K562 (cell line): ENCODE data around the gene RCC2. TPM values are rescaled to one million over a fixed set of nuclear protein-coding genes. Genes with fewer than 3 reads are reported as not detected.

Experiments used
- ATAC-seq: fragments of 200-7000 bp; cut with Tn5 transposase; 3 replicates; pipeline ENCODE4 v1.9.1; 2020; ENCODE audit warnings: moderate library complexity
- BruUV-seq: library from RNA; stranded (reverse); fragments of 400-500 nt; replicated peaks from 2 replicates; lab custom pipeline; 2021; lab: Mats Ljungman, UMichigan
- CTCF ChIA-PET: fragments of 300-600 bp; formaldehyde crosslinking; extraction: SDS; loops from one replicate; lab custom pipeline; 2021; ENCODE audit warnings: low intra/inter-chr PET ratio; lab: Yijun Ruan, JAX
- POLR2A ChIA-PET: fragments of 300-600, 350-650 bp; sonication (Branson Sonifier 250); formaldehyde crosslinking; extraction: SDS; loops from one replicate; lab custom pipeline; 2021; ENCODE audit warnings: antibody characterized with exemption, inconsistent platforms; lab: Yijun Ruan, JAX
- DNase-seq, 4 experiments: peaks; one replicate each; pipeline versions ENCODE4 v3.0.0 to v3.0.0-alpha.2; 2011 to 2018; ENCODE audit warnings: low spot score in 3 of 4, mixed read lengths in 3 of 4; ENCODE audit errors: extremely low read depth in 1 of 4
- FAIRE-seq: peaks from 2 replicates; lab custom pipeline; 2011; peaks lifted over from hg19 to GRCh38; lab: Jason Lieb, UNC
- H2AFZ ChIP-seq: 2 replicates; pipeline ENCODE4 v1.6.0; 2011; ENCODE audit warnings: low read depth, low read length, control low read depth, inconsistent platforms
- H3K27ac ChIP-seq: fragments of 200-600 bp; 3 replicates; pipeline ENCODE4 v1.8.0; 2011; ENCODE audit warnings: low read depth, mild to moderate bottlenecking, control low read depth, inconsistent platforms, low read length, moderate library complexity, mixed read lengths; ENCODE audit errors: extremely low read depth
- H3K27me3 ChIP-seq, 2 experiments: fragments of 300-600 bp in 1 of 2; 2 replicates in 1 of 2; 3 replicates in 1 of 2; pipeline versions ENCODE4 v1.6.0 to v1.8.0; 2011; ENCODE audit warnings: inconsistent platforms in 2 of 2, low read length in 2 of 2, mild to moderate bottlenecking in 1 of 2, mixed read lengths in 1 of 2, moderate library complexity in 1 of 2; ENCODE audit not compliant: control insufficient read depth in 2 of 2, insufficient read depth in 2 of 2
- H3K36me3 ChIP-seq: fragments of 300-600 bp; 3 replicates; pipeline ENCODE4 v1.8.0; 2011; ENCODE audit warnings: mild to moderate bottlenecking, low read length, inconsistent platforms; ENCODE audit not compliant: control insufficient read depth, insufficient read depth
- H3K4me1 ChIP-seq, 2 experiments: fragments of 200-600 bp in 1 of 2; replicated peaks in 1 of 2; 2 replicates in 1 of 2; 3 replicates in 1 of 2; pipeline versions ENCODE4 v1.5.1 to v1.8.0; 2011; ENCODE audit warnings: inconsistent platforms in 2 of 2, low read length in 2 of 2, mild to moderate bottlenecking in 1 of 2, mixed read lengths in 1 of 2, moderate library complexity in 1 of 2; ENCODE audit not compliant: control insufficient read depth in 2 of 2, insufficient read depth in 2 of 2
- H3K4me2 ChIP-seq: 2 replicates; pipeline ENCODE4 v1.6.1; 2011; ENCODE audit warnings: low read length, control low read depth, inconsistent platforms, mixed read lengths; ENCODE audit not compliant: insufficient read depth
- H3K4me3 ChIP-seq: fragments of 200-600 bp; sonication (generic), shearing (Covaris generic); 2 replicates; pipeline ENCODE4 v1.5.1; 2016; ENCODE audit warnings: control low read depth, inconsistent platforms
- H3K79me2 ChIP-seq: fragments of 200-600 bp; 3 replicates; pipeline ENCODE4 v1.8.0; 2011; ENCODE audit warnings: low read length, inconsistent platforms; ENCODE audit not compliant: control insufficient read depth, insufficient read depth
- H3K9ac ChIP-seq, 2 experiments: 2 replicates each; pipeline versions ENCODE4 v1.6.0 to v1.6.1; 2011; ENCODE audit warnings: low read depth in 2 of 2, low read length in 2 of 2, control low read depth in 1 of 2, inconsistent platforms in 1 of 2, mild to moderate bottlenecking in 1 of 2, mixed read lengths in 1 of 2; ENCODE audit not compliant: insufficient read depth in 1 of 2
- H3K9me1 ChIP-seq: one replicate; pipeline ENCODE4 v1.6.0; 2011; ENCODE audit warnings: inconsistent platforms, mild to moderate bottlenecking, low read length, moderate library complexity; ENCODE audit not compliant: control insufficient read depth, insufficient read depth
- H3K9me3 ChIP-seq: replicated peaks from 2 replicates; pipeline ENCODE4 v1.5.1; 2011; ENCODE audit warnings: low read depth, low read length, inconsistent platforms; ENCODE audit not compliant: control insufficient read depth, insufficient read depth
- H4K20me1 ChIP-seq: replicated peaks from 2 replicates; pipeline ENCODE4 v1.6.1; 2011; ENCODE audit warnings: low read length, inconsistent platforms, mixed read lengths; ENCODE audit not compliant: control insufficient read depth, insufficient read depth
- C11orf30 ChIP-seq: fragments of 450-650 bp; IDR thresholded peaks from 2 replicates; pipeline ENCODE4 v1.6.1; 2016; ENCODE audit warnings: low read depth, mild to moderate bottlenecking
- MAFF ChIP-seq: IDR thresholded peaks from 2 replicates; pipeline ENCODE4 v1.6.1; 2012; ENCODE audit warnings: low read length, improper control_type of control experiment
- MAFG ChIP-seq: fragments of 450-650 bp; conservative IDR thresholded peaks from 2 replicates; pipeline ENCODE4 v1.6.1; 2016; ENCODE audit warnings: missing genetic modification characterization, missing compliant biosample characterization
- MAFK ChIP-seq: IDR thresholded peaks from 2 replicates; pipeline ENCODE4 v1.6.1; 2011; ENCODE audit warnings: low read length, improper control_type of control experiment
- MXD1 ChIP-seq: fragments of 250-450 bp; sonication (Bioruptor Pico); IDR thresholded peaks from 2 replicates; pipeline ENCODE4 v1.8.0; 2021; ENCODE audit warnings: borderline replicate concordance, mild to moderate bottlenecking, moderate library complexity; ENCODE audit not compliant: poor library complexity, severe bottlenecking
- PBX2 ChIP-seq, 2 experiments: IDR thresholded peaks in 1 of 2; conservative IDR thresholded peaks in 1 of 2; 2 replicates each; pipeline ENCODE4 v1.6.1; 2016; ENCODE audit warnings: low read depth in 2 of 2, mild to moderate bottlenecking in 1 of 2, missing compliant biosample characterization in 1 of 2, missing genetic modification characterization in 1 of 2, moderate library complexity in 1 of 2
- SPI1 ChIP-seq: IDR thresholded peaks from 2 replicates; pipeline ENCODE4 v1.6.1; 2011; ENCODE audit warnings: low read depth, low read length, control low read depth, borderline replicate concordance
- ZC3H8 ChIP-seq: fragments of 450-650 bp; IDR thresholded peaks from 2 replicates; pipeline ENCODE4 v1.6.1; 2017
- ZNF316 ChIP-seq: fragments of 450-650 bp; IDR thresholded peaks from 2 replicates; pipeline ENCODE4 v1.6.1; 2016
- WGBS: fragments of 100-300 bp; shearing (Covaris generic); methylation state at CpG from one replicate; pipeline ENCODE4 v1.1.6; 2016; ENCODE audit warnings: low coverage, mixed read lengths; ENCODE audit not compliant: insufficient coverage; ENCODE audit errors: missing lambda C conversion rate; 5-methylcytosine and 5-hydroxymethylcytosine counted together
- in situ Hi-C: fragments of 300-500 bp; cut with MboI; formaldehyde crosslinking; loops from 4 replicates; pipeline ENCODE4 v1.15.0; 2018; ENCODE audit warnings: inconsistent platforms, mixed read lengths
- intact Hi-C: fragments of 100-400 bp; cut with micrococcal nuclease; formaldehyde crosslinking; loops from 2 replicates; pipeline ENCODE4 v1.14.2; 2022
- polyA plus RNA-seq, 8 experiments: library from polyadenylated mRNA; depleted of rRNA in 4 of 8; stranded (reverse) in 5 of 8; unstranded in 3 of 8; fragments of >200 nt; fragmentation: Nextera tagmentation in 2 of 8; fragmentation: Illumina TruSeq in 1 of 8; extraction: Ambion mirVana in 2 of 8; extraction: Trizol in 1 of 8; gene quantifications; 2 replicates each; pipeline versions ENCODE4 v1.2.1 to v1.2.3, GENCODE V29; 2011 to 2014; ENCODE audit warnings: inconsistent platforms in 1 of 8, missing spikeins in 1 of 8
- total RNA-seq, 7 experiments: library from RNA; depleted of rRNA in 6 of 7; stranded (reverse); fragments of >200 nt in 6 of 7; fragmentation: Illumina TruSeq in 2 of 7; extraction: Trizol in 2 of 7; gene quantifications; 2 replicates each; pipeline versions ENCODE4 v1.2.1 to v1.2.3, GENCODE V29; 2011 to 2021; ENCODE audit warnings: low replicate concordance in 1 of 7

Gene RCC2
- total and polyA plus RNA-seq, 9 of the 15 experiments (the other 6 are each of a cell fraction or from before 2014, with no cell fraction given): 31.8 to 292 (median 116) TPM

GRCh38 chr1:17397910-17398695 is 41.4 kb downstream of the RCC2 start:
- ATAC-seq (no peak), FAIRE-seq (no peak), DNase-seq (no peak)
- intact Hi-C loops: no loop called here
- in situ Hi-C loops: no loop called here
- ChIA-PET POLR2A (interaction anchor here (0.6 to 2.6 kb wide), 5 partner anchors 8 to 208 kb away, joined by 3 to 18 read pairs (median 3); no protein-coding TSS in a partner anchor), CTCF (interaction anchor here (0.6 kb wide), 1 partner anchor 42 kb away, joined by 3 read pairs; no protein-coding TSS in a partner anchor)
- BruUV-seq: no TSS peak
- no peak overlapping the region for H3K27ac ChIP-seq
- peak overlapping the region; percentile 57; the same call in 1 of the 2 replicates for H2AFZ ChIP-seq
- no peak overlapping the region for H3K4me2 ChIP-seq
- H4K20me1 ChIP-seq: peaks cover 3% of the 10 kb centered on the region; the same call in 1 of the 2 replicates
- no peak overlapping the region for H3K4me3 ChIP-seq
- peaks cover 17 to 34% of the 10 kb centered on the region in 2 experiments; a peak in 4 of 5 replicates for H3K4me1 ChIP-seq
- H3K9me3 ChIP-seq: no peaks in the 10 kb centered on the region
- WGBS: 48% methylated on average over 6 of the region's 7 CpGs
- TF ChIP-seq MAFG (peak; percentile 65), C11orf30 (peak; percentile 78), MXD1 (CRISPR knock-in tag) (no peak), PBX2 (CRISPR knock-in tag; IDR thresholded peaks at IDR 0.05; ENCODE audit: low read depth) (no peak), PBX2 (tag; conservative IDR thresholded peaks at IDR 0.05; ENCODE audit: low read depth) (no peak), SPI1 (peak; percentile 41; the same call in 1 of the 2 replicates), ZC3H8 (no peak), MAFK (peak; percentile 52; the same call in 1 of the 2 replicates), MAFF (peak; percentile 45), ZNF316 (peak; percentile 87)
- TF ChIP-seq, all 486 proteins: peak for 6
- Histone ChIP-seq H3K9me1 (no peaks in the 10 kb centered on the region), H3K9ac (no peak overlapping the region), H3K79me2 (no peaks in the 10 kb centered on the region), H3K27me3 (peaks cover 13 to 18% of the 10 kb centered on the region in 2 experiments; a peak in 4 of 5 replicates), H3K36me3 (no peaks in the 10 kb centered on the region)
